Esophagus squamous epithelium (tissue), 4 donors: ENCODE results near the gene ERMP1.

ENCODE experiments used
- POLR2A ChIP-seq, 4 donors: fragments of 450-650 bp; IDR thresholded peaks; one replicate each; pipeline ENCODE4 v1.6.1; 2017; ENCODE audit warnings: antibody characterized with exemption in 4 of 4, mild to moderate bottlenecking in 4 of 4, moderate library complexity in 3 of 4
- TF ChIP-seq, protein P1 (sequence below), 6 experiments: fragments of 450-650 bp in 4 of 6; fragments of 200-600 bp in 2 of 6; sonication (generic) in 2 of 6; IDR thresholded peaks; one replicate each; pipeline ENCODE4 v1.5.1; 2016 to 2019; ENCODE audit warnings: antibody characterized with exemption in 6 of 6, mild to moderate bottlenecking in 4 of 6, moderate library complexity in 4 of 6

DNA sequence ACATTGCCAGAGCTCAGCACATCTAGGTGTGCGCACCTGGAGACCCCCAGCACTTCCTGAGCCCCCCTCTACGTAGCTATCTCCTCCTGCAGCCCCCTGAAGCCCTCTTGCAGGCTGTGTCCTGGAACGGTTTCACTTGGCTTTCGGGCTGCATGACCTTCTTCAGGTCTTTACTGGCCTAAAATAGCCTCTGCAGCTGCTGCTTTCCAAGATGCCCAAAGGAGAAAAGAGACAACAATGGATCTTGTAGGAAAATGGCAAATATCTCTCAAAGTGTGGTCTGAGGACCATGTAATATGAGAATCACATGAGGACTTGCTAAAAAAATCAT lies 6.6 kb upstream of the ERMP1 start:
- TF ChIP-seq, protein P1, sequence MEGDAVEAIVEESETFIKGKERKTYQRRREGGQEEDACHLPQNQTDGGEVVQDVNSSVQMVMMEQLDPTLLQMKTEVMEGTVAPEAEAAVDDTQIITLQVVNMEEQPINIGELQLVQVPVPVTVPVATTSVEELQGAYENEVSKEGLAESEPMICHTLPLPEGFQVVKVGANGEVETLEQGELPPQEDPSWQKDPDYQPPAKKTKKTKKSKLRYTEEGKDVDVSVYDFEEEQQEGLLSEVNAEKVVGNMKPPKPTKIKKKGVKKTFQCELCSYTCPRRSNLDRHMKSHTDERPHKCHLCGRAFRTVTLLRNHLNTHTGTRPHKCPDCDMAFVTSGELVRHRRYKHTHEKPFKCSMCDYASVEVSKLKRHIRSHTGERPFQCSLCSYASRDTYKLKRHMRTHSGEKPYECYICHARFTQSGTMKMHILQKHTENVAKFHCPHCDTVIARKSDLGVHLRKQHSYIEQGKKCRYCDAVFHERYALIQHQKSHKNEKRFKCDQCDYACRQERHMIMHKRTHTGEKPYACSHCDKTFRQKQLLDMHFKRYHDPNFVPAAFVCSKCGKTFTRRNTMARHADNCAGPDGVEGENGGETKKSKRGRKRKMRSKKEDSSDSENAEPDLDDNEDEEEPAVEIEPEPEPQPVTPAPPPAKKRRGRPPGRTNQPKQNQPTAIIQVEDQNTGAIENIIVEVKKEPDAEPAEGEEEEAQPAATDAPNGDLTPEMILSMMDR (IDR thresholded peaks at IDR 0.05), result no peak
- no peak for TF ChIP-seq POLR2A (IDR thresholded peaks at IDR 0.05)
